GM12865 (cell line): ENCODE measurements around the gene FAM229B.
"Not testable (repeated sequence)": the region's sequence is repeated elsewhere in the genome, so short reads cannot be mapped to it uniquely, and the experiment has no call there.

Experiments used
- DNase-seq: peaks from one replicate; pipeline ENCODE4 v3.0.0; 2010; ENCODE audit warnings: low read depth
- H3K4me3 ChIP-seq: 2 replicates; pipeline ENCODE4 v1.5.1; 2011; ENCODE audit warnings: mild to moderate bottlenecking, low read depth, low read length, control low read depth
- TF ChIP-seq, protein P1 (sequence below): IDR thresholded peaks from 2 replicates; pipeline ENCODE4 v1.5.1; 2011; ENCODE audit warnings: low read length, control low read depth, low read depth, inconsistent platforms; ENCODE audit not compliant: insufficient read depth; ENCODE audit errors: missing control alignments

The FAM229B gene

DNA sequence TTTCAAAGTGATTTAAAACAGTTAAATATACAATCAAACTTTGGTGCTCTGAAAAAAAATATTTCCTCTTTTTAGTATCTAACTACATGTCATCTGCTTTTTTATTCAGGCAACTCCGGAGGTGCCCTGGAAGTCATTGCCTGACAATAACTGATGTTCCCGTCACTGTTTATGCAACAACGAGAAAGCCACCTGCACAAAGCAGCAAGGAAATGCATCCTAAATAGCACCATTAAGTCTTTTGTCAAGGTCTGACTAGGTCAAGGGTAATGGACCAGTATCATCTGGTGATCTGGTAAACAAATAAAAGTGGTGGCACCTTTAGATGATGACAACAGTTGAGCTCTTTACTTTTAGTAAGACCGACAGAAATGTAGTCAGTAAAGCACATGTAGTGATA is 13.2 kb downstream of the FAM229B start:
- TF ChIP-seq, protein P1, sequence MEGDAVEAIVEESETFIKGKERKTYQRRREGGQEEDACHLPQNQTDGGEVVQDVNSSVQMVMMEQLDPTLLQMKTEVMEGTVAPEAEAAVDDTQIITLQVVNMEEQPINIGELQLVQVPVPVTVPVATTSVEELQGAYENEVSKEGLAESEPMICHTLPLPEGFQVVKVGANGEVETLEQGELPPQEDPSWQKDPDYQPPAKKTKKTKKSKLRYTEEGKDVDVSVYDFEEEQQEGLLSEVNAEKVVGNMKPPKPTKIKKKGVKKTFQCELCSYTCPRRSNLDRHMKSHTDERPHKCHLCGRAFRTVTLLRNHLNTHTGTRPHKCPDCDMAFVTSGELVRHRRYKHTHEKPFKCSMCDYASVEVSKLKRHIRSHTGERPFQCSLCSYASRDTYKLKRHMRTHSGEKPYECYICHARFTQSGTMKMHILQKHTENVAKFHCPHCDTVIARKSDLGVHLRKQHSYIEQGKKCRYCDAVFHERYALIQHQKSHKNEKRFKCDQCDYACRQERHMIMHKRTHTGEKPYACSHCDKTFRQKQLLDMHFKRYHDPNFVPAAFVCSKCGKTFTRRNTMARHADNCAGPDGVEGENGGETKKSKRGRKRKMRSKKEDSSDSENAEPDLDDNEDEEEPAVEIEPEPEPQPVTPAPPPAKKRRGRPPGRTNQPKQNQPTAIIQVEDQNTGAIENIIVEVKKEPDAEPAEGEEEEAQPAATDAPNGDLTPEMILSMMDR = no peak
- no peak for DNase-seq
- no peak overlapping the region for H3K4me3 ChIP-seq

DNA sequence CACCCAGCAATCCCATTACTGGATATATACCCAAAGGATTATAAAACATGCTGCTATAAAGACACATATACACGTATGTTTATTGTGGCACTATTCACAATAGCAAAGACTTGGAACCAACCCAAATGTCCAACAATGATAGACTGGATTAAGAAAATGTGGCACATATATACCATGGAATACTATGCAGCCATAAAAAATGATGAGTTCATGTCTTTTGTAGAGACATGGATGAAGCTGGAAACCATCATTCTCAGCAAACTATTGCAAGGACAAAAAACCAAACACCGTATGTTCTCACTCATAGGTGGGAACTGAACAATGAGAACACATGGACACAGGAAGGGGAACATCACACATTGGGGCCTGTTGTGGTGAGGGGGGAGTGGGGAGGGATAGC is 18.6 kb downstream of the FAM229B start:
- H3K4me3 ChIP-seq, DNase-seq: not testable (repeated sequence)

DNA sequence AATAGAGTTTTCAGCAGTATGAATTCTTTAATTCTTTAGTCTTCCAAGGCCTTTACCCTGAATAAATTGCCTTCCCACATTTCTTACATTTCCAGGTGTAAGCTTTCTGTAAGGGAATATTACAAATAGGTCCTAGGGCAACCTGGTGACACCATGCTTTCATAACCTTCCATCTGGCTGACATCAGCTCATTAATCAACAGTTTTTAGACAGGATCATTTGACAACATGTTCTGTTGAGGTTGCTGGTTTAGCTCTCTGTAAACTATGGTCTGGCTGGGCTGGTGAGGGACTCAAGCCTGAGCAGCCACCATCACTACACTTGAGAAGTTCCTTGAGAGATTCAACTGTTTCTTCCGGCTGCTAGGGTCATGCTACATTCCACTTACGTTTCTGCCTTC is 19.2 kb downstream of the FAM229B start:
- TF ChIP-seq, protein P1 = no peak
- no peak overlapping the region for H3K4me3 ChIP-seq
- DNase-seq = no peak

DNA sequence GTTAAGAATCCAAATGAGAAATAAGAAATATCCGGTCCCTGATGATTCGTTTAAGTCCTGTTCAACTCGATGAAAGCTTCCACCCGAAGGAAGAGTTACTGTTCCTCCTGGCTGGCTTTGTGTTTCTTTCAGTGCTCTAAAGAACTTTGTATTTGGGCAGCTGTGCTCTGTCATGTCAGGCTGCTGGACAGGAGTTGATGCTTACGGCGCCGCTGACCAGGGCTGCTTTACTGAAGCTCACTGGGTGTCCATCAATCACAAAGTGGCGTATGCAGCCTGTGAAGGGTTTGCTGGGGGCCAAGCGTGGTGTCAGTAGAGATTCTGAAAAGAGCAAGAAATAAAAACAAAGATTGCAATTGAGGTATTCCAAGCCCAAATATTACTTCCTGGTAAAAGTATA is 21.9 kb downstream of the FAM229B start:
- DNase-seq = no peak
- TF ChIP-seq, protein P1 = no peak
- H3K4me3 ChIP-seq = no peak overlapping the region

DNA sequence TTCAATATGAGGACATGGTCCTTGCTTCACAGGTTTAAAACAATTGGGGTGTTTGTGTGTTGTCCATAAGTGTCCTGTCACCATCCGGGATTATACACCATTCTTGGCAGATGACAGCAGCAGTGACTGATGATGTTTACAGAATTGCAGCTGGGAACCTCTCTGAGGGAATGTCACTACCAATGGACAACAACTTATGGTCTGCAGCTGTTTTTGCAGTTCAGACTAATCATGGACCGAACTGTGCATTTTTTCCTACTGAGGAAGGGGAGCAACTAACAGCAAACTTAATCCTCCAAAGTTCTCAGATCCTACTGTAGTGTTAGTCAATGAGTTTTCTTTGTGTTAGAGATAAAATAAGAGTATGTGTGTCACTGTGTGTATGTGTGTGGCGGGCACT is 26.0 kb downstream of the FAM229B start:
- TF ChIP-seq, protein P1 = no peak
- no peak for DNase-seq

DNA sequence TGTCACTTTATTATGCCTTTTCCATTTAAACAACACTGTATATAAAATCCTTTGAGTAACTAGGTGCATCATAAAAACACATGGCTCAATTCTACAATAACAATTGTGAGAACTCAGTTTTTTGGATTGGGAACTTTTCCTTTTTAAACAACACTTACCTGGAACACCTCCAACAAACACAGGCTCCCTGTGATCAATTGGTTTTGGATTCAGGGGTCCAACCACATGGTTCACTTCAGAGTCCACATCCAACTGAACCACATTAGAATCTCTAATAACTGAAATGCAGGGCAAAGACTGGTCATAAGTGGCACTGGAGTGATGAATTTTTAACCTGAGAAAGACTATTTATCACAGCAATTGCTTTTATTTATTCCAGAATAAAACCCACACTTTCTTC is 26.5 kb downstream of the FAM229B start:
- DNase-seq = no peak
- TF ChIP-seq, protein P1 = no peak
- no peak overlapping the region for H3K4me3 ChIP-seq

More for the DNA sequence above, 26.0 kb downstream of the FAM229B start:
- no peak overlapping the region for H3K4me3 ChIP-seq

DNA sequence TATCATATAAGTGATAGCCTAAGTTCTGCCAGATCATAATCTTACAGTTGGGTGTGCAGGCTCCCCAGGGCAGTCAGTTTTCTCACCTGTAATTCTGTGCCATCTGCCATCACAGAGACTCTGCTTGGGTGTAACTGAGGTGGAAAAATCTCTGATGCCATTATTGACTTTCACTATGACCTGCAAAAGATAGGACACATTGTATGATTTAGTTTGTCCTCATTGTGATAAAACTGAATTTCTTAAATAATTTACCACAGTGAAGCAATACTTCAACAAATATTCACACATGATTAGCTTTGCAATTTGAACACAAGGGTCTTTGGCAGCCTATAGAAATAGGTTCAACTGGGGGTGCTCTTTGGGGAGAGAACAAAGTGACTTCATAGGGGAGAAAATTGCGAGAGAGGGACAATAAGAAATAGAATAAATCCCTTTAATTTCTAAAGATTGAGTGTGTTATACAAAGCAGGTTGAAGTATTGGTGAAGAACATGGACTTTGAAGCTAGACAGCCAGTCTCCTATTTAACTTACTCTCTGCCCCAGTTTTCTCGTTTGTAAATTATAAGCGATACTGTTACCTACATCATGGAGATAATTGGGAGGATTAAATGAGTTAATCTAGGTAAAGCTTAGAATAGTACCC is 27.3 kb downstream of the FAM229B start:
- TF ChIP-seq, protein P1 = no peak
- no peak overlapping the region for H3K4me3 ChIP-seq
- no peak for DNase-seq
